Keratinocyte (primary cell): ENCODE data around the gene ZMYND19.

Experiments
- CTCF ChIP-seq, 3 experiments: IDR thresholded peaks in 1 of 3; conservative IDR thresholded peaks in 1 of 3; optimal IDR thresholded peaks in 1 of 3; 2 replicates in 2 of 3; 3 replicates in 1 of 3; pipeline versions ENCODE3 to v1.5.1; 2011; ENCODE audit warnings: low read length in 3 of 3, mild to moderate bottlenecking in 3 of 3, moderate library complexity in 2 of 3, control low read depth in 1 of 3, inconsistent platforms in 1 of 3; ENCODE audit not compliant: insufficient read depth in 2 of 3; ENCODE audit errors: extremely low read depth in 1 of 3
- EZH2 ChIP-seq: IDR thresholded peaks from one replicate; pipeline ENCODE4 v1.6.1; 2012; ENCODE audit warnings: inconsistent platforms, mild to moderate bottlenecking, low read length, moderate library complexity

GRCh38 chr9:137570566-137570965 is 19.7 kb downstream of the ZMYND19 start:
- no peak for TF ChIP-seq CTCF (optimal IDR thresholded peaks at IDR 0.05 in 1 of 3, IDR thresholded peaks at IDR 0.05 in 1 of 3, conservative IDR thresholded peaks at IDR 0.05 in 1 of 3; ENCODE audit: extremely low read depth in 1 of 3, insufficient read depth in 2 of 3, low read length in 3 of 3)
- TF ChIP-seq EZH2, result no peak
